ENCODE results near the gene STARD3.
"Not testable (repeated sequence)": the region's sequence is repeated elsewhere in the genome, so short reads cannot be mapped to it uniquely, and the experiment has no call there.

STARD3 gene

DNA sequence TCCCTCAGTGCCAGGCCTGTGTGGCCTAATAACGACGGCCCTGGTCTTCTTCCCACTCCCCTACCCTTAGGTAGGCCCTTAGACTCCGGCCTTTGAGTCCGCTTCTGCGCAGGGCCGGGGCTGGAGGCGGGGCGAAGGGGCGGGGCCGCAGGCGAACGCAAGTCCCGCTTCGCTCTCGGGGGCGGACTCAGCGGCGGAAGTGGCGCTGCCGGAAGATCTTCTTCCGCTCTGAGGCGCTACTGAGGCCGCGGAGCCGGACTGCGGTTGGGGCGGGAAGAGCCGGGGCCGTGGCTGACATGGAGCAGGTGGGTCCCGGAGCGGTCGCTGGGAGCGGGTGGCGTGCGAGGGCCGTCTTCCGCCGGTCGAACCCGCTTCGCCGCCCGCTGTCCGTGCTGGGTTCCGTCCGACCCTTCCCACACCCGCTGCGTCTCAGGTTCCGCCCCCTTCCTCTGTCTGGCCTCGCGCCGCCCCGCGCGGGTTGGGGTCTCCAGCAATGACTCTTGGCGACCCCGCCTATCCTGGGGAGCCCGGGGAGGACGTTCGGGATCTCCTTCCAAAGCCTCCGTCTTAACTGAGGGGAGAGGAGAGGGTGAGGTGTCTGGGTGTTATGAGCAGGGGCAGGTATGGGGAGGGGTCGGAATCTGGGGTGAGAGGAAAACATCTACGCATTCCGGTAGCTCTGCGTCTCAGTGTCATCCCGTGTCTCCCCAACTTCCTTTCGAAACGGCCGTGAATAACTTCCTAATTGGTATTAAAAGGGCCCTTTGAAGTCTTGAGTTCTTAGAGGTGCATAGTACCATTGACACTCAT lies at the start of gene STARD3:
STARD3 (plus strand) TSS at position 218 of the 810 bp plus-strand sequence. CDS start 16,388 bp downstream, outside the sequence.
- H3K9ac ChIP-seq, result peak within 1 kb of the TSS; percentile 96
- H3K79me2 ChIP-seq, result peaks cover 65% of the 10 kb centered on the region
- peak within 1 kb of the TSS; percentile 98 for H3K4me3 ChIP-seq (ENCODE audit: low read depth, low read length)
- H3K9me3 ChIP-seq (ENCODE audit: control insufficient read depth, low read length), result no peaks in the 10 kb centered on the region
- H3K4me1 ChIP-seq, result peaks cover 20% of the 10 kb centered on the region
- TF ChIP-seq CTCF (IDR thresholded peaks at IDR 0.05), result peak; percentile 35
- H3K27ac ChIP-seq, result peak within 1 kb of the TSS; percentile 93
- peak within 1 kb of the TSS; percentile 98 for H2AFZ ChIP-seq
- H3K36me3 ChIP-seq (ENCODE audit: control insufficient read depth, insufficient read depth, low read length), result no peaks in the 10 kb centered on the region
- no peaks in the 10 kb centered on the region for H3K27me3 ChIP-seq (ENCODE audit: control insufficient read depth, insufficient read depth, low read length)
- peak within 1 kb of the TSS; percentile 92 for H3K4me2 ChIP-seq (ENCODE audit: low read length)

DNA sequence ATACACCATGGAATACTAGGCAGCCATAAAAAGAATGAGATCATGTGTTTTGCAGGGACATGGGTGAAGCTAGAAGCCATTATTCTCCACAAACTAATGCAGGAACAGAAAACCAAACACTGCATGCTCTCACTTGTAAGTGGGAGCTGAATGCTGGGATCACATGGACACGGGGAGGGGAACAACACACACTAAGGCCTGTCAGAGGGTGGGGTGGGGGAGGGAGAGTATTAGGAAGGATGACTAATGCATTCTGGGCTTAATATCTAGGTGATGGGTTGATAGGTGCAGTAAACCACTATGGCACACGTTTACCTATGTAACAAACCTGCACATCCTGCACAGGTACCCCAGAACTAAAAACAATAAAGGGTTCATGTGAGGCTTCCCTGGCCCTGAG lies 46.8 kb upstream of the STARD3 start:
- H2AFZ ChIP-seq; H3K4me3 ChIP-seq (ENCODE audit: low read depth, low read length); H3K27ac ChIP-seq; H3K36me3 ChIP-seq (ENCODE audit: control insufficient read depth, insufficient read depth, low read length); H3K4me1 ChIP-seq; H3K4me2 ChIP-seq (ENCODE audit: low read length); H3K79me2 ChIP-seq; H3K27me3 ChIP-seq (ENCODE audit: control insufficient read depth, insufficient read depth, low read length); H3K9ac ChIP-seq; H3K9me3 ChIP-seq (ENCODE audit: control insufficient read depth, low read length): not testable (repeated sequence)

DNA sequence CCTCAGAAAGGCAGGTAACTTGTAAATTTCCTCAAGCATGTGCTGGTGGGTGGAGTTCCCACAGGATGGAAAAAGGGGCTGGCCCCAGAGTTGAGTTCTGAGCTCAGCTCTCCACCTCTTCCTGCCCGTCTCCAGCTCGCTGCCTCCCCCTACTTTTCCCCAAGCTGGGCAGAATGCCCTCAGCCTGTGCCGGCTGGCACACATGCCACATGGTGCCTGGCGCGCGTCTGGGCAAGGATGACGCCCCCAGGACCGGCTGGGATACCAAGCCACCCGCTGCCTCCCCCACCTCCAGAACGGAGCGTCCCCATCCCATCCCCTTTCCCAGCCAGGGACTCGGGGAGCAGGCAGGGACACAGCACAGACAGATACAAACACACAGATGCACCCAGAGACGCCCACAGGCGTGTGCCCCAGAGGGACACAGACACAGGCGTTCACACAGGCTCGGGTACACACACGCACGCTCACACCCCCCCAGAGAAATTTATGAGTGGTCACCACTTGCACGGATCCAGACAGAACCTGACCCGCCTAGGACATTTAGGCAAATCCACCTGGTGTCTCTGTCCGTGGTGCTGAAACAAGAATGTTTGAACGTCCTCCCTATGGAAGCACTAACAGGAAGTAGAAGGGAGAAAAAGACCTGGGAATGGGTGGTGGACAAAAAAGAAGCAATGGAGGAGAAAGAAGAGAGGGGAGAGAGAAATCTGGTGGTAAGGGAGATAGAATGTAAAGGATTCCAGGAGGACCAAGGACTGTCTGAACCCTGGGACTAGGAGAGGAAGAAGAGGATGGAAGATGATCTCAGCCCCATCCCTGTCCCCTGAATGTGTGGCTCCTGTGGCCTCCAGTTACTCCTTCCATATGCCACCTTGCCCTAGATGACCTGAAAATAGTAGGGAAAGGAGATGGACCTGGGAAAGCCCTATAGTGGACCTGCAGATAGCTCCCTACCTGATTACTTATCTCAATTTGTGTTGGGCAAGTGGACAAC lies 44.7 kb upstream of the STARD3 start:
- Histone ChIP-seq H3K9me3 (ENCODE audit: control insufficient read depth, low read length) (no peaks in the 10 kb centered on the region), H3K27ac (no peak overlapping the region), H3K4me2 (ENCODE audit: low read length) (no peak overlapping the region), H3K27me3 (ENCODE audit: control insufficient read depth, insufficient read depth, low read length) (peaks cover 11% of the 10 kb centered on the region), H2AFZ (no peak overlapping the region), H3K36me3 (ENCODE audit: control insufficient read depth, insufficient read depth, low read length) (no peaks in the 10 kb centered on the region), H3K79me2 (no peaks in the 10 kb centered on the region), H3K9ac (no peak overlapping the region), H3K4me1 (peaks cover 4% of the 10 kb centered on the region), H3K4me3 (ENCODE audit: low read depth, low read length) (no peak overlapping the region)
- TF ChIP-seq CTCF (IDR thresholded peaks at IDR 0.05), result no peak

DNA sequence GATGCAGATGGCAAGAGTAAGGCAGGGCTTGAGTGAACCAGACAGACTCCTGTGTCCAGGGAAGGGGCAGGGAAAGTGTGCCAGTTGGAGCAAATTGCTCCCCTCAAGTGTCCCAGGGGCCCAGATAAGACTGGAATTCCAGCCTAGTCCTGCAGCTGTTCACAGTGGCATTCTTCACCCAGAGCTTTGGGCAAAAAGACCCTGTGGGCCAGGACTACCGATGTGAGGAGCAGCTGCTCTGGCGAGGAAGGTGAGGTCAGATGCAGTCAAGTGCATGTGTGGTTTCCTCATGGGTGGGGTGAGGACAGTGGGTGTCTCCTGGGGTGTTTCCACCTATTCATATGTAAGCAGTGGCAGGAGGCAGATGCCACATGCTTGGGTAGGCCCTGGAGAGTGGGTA lies 43.6 kb upstream of the STARD3 start:
- peaks cover 8% of the 10 kb centered on the region for H3K4me1 ChIP-seq
- no peak overlapping the region for H3K27ac ChIP-seq
- H3K79me2 ChIP-seq, result no peaks in the 10 kb centered on the region
- H2AFZ ChIP-seq, result no peak overlapping the region
- no peak for TF ChIP-seq CTCF (IDR thresholded peaks at IDR 0.05)
- H3K4me3 ChIP-seq (ENCODE audit: low read depth, low read length), result no peak overlapping the region
- H3K36me3 ChIP-seq (ENCODE audit: control insufficient read depth, insufficient read depth, low read length), result no peaks in the 10 kb centered on the region
- no peak overlapping the region for H3K4me2 ChIP-seq (ENCODE audit: low read length)
- H3K9me3 ChIP-seq (ENCODE audit: control insufficient read depth, low read length), result no peaks in the 10 kb centered on the region
- H3K9ac ChIP-seq, result no peak overlapping the region
- peaks cover 14% of the 10 kb centered on the region for H3K27me3 ChIP-seq (ENCODE audit: control insufficient read depth, insufficient read depth, low read length)

- Histone ChIP-seq H3K79me2 (no peaks in the 10 kb centered on the region), H3K9ac (no peak overlapping the region), H2AFZ (no peak overlapping the region), H3K4me3 (ENCODE audit: low read depth, low read length) (no peak overlapping the region), H3K9me3 (ENCODE audit: control insufficient read depth, low read length) (no peaks in the 10 kb centered on the region), H3K27ac (no peak overlapping the region), H3K4me2 (ENCODE audit: low read length) (no peak overlapping the region), H3K27me3 (ENCODE audit: control insufficient read depth, insufficient read depth, low read length) (peaks cover 30% of the 10 kb centered on the region), H3K4me1 (peaks cover 8% of the 10 kb centered on the region), H3K36me3 (ENCODE audit: control insufficient read depth, insufficient read depth, low read length) (no peaks in the 10 kb centered on the region)
- TF ChIP-seq CTCF (IDR thresholded peaks at IDR 0.05), result no peak
These were observed 41.6 kb upstream of the STARD3 start for GRCh38 chr17:39595294-39595693.
